GM21447 (cell line): Measurements from ENCODE around the gene NIPBL.
"Not testable (repeated sequence)": the region's sequence is repeated elsewhere in the genome, so short reads cannot be mapped to it uniquely, and the experiment has no call there.

Experiments
- ATAC-seq: cut with Tn5 transposase; IDR thresholded peaks from one replicate; pipeline ENCODE4 v1.9.1; 2021; ENCODE audit not compliant: unreplicated experiment

The NIPBL gene

DNA sequence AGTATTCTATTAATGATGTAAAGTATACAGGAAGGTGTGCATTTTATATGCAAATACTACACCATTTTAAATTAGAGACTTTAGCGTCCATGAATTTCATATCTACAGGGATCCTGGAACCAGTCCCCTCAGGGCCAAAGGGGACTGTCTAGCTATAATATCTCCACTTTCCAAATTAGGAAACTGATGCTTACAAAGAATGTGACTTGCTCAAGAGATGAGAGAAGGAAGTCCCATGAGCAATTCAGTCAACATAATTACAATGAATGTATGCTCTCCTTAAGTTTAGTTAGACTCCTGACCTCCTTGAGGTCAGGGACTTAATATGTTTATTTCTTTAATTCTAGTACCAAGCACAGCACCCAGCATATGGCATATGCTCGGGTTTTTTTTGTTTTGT lies 23.7 kb downstream of the NIPBL start:
- ATAC-seq, result no peak

DNA sequence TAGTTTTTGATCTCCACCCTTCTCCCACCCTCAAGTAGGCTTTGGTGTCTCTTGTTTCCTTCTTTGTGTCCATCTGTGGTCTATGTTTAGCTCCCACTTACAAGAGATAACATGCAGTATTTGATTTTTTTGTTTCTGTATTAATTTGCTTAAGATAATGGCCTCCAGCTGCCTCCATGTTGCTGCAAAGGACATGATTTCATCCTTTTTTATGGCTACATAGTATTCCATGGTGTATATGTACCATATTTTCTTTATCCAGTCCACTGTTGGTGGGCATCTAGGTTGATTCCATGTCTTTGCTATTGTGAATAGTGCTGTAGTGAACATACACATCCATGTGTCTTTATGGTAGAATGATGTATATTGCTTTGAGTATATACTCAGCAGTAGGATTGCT lies 24.5 kb downstream of the NIPBL start:
- not testable (repeated sequence) for ATAC-seq

DNA sequence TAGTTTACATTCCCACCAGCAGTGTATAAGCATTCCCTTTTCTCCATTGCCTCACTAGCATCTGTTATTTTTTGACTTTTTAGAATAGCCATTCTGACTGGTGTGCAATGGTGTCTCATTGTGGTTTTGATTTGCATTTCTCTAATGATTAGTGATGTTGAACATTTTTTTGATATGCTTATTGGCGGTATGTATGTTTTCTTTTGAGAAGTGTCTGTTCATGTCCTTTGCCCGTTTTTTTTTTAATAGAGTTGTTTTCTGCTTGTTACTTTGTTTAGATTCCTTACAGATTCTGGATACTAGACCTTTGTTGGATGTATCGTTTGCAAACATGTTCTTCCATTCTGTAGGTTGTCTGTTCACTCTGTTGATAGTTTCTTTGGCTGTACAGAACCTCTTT lies 25.3 kb downstream of the NIPBL start:
- no peak for ATAC-seq

DNA sequence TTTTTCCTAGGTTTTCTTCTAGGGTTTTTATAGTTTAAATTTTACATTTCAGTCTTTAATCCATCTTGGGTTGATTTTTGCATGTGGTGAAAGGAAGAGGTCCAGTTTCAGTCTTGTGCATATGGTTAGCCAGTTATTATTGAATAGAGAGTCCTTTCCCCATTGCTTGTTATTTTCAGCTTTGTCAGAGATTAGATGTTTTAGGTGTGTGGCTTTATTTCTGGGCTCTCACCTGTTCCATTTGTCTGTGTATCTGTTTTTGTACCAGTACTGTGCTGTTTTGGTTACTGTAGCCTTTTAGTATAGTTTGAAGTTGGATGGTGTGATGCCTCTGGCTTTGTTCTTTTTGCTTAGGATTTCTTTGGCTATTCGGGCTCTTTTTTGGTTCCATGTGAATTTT lies 25.8 kb downstream of the NIPBL start:
- no peak for ATAC-seq

DNA sequence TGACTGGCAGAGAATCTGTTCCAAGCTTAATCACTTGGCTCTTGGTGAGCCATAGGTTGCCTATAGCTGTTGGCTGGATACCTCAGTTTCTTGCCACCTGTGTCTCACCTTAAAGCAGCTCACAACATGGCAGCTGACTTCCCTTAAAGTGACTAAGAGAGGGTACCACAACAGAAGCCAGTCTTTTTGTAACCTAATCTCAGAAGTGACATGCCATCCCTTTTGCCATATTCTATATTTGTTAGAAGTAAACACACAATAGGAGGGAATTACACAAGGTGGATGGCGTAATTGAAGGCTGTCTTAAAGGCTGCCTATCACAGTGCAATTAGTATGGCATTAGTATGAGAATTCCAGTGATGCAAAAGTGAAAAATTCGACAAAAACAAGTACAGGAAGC lies 28.1 kb downstream of the NIPBL start:
- no peak for ATAC-seq

DNA sequence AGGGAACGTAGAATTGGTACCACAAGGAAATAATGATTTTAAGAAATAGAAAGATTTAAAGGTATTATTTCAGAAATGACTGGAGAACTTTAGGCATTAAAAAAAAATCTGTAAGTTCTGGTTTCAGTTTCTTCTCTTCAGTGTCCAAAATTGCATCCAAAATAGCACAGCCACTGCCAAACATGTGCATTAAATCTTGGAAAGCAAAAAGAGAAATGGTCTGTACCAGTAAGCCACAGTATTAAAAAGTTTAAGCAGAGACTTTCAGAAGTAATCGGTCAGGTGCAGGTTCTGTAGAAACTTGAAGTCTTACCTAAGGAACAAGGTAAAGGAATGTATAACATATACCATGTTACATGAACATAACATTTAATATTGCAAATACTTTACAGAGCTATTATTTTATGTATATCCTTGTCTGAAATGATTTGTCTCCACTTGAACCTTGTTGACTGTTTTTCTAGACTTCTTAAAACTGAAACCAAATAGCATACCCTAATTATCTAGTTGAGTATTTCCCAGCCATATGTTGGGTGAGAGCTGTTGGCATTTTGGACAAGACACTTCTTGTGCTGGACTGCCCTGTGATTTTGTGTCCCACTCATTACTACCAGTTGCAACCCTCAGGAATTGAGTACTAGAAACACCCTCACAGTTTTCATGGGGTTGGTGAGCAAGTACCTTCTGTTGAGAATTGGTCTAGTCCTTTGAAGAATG lies 32.1 kb downstream of the NIPBL start:
- no peak for ATAC-seq

DNA sequence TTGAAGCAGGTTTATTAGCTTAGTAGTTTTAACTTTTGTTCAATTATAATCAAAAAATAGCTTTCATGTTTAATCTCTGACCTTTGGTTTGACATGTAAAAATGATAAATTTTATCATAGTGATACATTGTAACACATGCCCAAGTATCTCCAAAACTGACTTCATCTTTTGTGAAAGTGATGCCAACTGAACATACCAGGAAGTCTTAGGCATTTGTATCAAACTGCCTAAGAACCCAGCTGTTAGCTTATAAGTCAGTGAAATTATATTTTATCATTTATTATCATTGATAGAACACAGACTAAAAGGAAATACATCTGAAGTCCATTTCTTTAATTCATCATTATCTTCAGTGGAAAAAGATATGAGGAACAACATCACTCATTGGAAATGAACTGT lies 39.1 kb downstream of the NIPBL start:
- ATAC-seq, result no peak

DNA sequence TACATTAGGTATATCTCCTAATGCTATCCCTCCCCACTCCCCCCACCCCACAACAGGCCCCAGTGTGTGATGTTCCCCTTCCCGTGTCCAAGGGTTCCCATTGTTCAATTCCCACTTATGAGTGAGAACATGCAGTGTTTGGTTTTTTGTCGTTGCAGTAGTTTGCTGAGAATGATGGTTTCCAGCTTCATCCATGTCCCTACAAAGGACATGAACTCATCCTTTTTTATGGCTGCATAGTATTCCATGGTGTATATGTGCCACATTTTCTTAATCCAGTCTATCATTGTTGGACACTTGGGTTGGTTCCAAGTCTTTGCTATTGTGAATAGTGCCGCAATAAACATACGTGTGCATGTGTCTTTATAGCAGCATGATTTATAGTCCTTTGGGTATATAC lies 40.0 kb downstream of the NIPBL start:
- not testable (repeated sequence) for ATAC-seq

DNA sequence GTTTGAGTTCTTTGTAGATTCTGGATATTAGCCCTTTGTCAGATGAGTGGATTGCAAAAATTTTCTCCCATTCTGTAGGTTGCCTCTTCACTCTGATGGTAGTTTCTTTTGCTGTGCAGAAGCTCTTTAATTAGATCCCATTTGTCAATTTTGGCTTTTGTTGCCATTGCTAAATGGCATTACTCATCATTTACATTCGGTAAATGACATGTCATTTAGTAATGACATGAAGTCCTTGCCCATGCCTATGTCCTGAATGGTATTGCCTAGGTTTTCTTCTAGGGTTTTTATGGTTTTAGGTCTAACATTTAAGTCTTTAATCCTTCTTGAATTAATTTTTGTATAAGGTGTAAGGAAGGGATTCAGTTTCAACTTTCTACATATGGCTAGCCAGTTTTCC lies 40.8 kb downstream of the NIPBL start:
- not testable (repeated sequence) for ATAC-seq

DNA sequence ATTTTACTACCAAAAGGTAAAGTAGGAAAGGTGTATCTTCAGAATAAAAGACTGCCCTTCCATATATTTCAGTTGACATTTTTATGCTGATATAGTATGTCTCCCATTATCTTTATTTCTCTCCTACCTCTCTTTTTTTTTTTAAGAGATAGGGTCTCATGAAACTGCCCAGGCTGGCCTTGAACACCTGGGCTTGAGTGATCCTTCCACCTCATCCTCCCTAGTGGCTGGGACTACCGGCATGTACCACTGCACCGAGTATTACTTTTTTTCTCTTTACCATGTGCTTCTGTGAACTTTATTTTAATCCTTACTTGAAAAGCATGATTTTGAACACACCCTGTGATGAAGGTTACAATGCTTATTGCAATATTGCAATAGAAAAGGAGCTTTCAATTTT lies 42.7 kb downstream of the NIPBL start:
- ATAC-seq, result no peak

DNA sequence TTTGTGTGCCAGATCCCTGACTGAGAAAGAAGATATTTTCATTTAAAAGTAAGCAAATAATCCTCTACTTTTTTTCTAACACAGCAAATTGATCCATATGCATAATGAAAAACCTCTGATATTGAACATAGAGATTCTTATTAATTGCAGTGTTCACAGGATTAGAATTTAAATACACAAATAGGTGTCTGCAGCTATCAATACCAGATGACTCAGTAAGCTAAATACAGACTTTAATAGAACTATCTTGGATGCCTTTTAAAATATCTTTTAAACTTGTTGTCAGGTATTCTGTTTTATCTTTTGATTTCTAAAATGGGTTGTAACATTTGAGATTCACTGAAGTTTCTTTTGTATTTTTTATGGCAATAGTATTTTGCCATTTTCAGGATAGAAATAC lies 43.1 kb downstream of the NIPBL start:
- ATAC-seq, result no peak

DNA sequence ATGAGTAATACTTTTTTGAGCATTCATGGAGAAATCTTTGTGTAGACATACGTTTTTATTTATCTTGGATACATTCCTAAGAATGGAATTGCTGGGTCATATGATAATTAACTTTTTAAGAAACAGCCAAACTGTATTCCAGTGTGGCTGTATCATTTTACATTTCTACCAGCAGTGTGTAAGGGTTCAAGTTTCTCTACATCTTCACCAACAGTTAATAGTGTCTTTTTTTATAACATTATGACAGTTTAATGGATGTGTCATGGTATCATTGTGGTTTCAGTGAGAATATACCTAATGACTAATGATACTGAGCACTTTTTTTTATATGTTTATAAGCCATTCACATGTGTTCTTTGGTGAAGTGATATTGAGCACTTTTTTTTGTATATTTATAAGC lies 52.4 kb downstream of the NIPBL start:
- ATAC-seq, result no peak

DNA sequence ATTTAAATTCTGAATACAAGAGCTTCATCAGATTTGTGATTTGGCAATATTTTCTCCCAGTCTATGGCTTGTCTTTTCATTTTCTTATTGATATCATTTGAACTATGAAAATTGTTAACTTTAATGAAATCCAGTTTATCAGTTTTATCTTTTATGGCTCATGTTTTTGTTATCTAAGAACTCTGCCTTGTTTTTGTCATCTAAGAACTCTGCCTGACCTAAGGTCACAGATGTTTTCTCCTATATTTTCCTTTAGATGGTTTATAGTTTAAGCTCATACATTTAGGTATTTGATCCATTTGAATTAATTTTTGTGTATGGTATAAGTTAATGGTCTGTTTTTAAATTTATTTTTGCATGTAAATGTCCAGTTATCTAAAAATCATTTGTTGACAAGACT lies 52.9 kb downstream of the NIPBL start:
- no peak for ATAC-seq

DNA sequence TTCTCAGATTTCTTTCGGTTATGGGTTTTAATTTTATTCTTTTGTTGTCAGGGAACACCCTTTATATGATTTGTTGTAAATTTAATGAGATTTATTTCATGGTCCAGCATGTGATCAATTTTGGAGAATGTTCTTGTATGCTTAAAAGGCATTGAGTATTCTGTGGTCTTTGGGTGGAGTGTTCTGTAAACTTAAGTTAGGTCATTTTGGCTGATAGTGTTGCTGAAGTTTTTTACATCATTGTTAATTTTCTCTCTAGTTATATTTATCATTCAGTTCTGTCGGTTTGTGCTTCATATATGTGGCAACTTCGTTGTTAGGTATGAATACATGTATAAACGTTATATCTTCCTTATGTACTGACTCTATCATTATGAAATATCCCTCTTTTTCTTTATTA lies 55.5 kb downstream of the NIPBL start:
- ATAC-seq, result no peak

DNA sequence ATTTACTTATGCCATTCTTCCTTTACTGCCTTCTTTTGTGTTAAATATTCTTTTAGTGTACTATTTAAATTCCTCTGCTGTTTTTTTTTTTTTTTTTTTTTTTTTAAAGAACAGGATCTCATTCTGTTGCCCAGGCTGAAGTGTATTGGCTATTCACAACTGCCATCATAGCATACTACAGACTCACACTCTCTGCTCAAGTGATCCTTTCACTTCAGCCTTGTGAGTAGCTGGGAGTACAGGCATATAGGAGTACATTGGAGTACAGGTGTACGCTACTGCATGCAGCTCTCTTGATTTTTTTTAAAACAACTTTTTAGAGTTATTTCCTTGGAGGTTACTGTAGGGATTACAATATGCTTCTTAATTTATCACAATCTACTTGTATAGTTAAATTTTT lies 56.1 kb downstream of the NIPBL start:
- ATAC-seq, result no peak

DNA sequence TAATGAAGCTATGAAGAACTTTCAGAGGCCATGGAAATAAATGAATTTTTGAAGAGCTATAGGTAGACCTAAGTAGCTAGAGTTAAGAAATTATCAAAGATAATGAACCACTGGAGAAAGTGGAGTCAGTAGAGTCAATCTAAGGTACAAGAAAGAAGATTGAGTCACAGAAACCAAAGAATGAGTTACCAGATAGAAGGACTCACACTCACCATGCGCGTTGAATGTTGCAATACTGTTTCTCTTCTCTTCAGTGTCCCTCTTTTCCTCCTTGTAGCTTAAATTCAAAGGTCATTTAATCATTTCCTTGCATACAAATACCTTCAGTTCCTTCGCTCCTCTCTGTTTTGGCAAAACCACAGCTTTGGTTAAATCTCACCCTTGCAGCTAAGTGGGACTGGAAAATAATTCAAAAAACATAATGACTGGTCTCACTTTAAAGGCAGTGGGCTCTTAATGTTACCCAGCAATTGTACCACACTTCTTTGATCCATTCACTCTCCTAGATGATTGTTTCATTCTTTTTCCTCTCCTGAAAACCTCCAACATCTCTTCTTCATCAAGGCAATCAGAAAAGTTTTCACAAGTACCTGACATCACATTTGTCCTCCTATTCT lies 58.3 kb downstream of the NIPBL start:
- ATAC-seq, result no peak

DNA sequence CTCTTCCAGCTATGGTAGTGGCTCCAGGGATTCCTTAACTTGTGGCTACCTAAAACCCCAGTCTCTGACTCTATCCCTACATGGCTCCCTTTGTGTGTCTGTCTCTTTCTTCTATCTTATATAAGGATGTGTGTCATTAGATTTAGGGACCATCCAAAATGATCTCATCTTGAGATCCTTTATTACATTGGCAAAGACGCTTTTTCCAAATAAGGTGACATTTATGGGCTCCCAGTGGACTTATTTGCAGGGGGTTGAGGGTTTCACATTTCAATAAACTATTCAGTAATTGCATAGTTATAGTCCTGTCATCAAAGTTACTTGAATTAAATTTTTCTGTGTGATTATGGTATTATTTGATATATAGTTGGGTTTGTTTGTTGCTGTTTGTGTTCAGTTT lies 59.2 kb downstream of the NIPBL start:
- ATAC-seq, result no peak

DNA sequence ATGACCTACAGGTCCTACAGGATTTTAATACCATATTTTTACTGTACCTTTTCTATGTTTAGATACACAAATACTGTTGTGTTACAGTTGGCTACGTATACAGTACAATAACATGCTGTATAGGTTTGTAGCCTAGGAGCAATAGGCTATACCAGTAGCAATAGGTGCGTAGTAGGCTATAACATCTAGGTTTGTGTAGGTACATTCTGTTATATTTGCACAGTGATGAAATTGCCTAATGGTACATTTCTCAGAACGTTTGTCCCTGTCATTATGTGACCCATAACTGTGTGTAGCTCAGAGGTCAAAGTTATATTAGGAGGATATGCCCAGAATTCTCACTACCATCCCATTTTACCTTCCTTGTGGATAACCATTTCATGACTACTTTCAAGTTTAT lies 59.7 kb downstream of the NIPBL start:
- no peak for ATAC-seq

DNA sequence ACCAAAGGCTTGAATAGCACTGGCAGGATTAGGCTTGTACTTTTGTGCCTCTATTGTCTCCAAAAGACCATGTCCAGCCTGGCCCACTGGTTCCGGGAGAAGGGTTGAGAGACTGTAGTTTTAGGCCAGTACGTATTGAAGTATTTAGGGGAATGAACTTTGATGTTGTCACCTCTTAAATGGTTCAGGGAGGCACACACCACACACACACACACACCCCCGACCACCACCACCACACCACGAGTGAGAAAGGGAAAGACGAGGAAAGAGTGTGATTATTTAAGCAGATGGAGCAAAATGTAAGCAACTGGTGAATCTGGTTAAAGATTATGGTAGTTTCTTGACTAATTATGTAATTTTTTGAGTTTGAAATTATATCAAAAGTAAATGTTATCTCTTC lies 61.6 kb downstream of the NIPBL start:
- ATAC-seq, result no peak

DNA sequence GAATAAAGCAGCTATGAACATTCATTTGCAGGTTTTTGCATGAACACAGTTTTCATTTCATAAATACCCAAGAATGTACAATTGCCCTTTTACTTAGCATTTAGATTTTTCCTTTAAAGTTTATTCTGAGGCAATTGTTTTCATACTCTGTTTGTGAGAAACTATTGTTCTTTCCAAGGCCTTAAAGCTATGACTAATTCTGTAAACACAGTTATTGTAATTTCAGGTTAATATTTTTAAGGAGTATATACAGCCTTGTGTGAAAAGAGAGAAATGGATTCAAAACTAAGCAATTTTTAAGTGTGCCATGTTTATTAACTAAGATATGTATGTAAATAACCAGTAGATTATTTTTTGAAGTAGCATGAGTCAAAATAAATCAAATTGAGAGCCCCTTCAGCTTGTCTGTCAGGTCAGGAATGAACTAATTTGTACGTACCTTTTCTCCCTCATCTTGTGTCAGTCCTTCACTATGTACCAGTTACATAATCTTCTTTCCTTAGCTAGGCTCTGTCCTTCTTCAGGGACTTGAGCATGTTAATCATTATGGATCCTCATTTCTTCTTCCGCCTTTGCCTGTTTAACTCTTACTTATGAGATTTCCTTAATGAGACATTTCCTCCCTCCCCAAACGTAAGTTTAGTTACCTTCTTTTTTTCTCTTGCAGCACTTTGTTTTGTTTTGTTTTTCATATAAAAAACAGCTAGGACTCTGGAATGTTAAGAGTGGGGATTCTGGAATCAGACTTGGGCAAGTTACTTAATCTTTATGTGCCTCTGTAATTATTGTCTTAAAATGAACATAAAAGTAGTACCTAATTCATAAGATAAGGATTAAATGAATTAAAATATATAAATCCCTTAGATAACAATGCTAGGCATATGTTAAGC lies 63.6 kb downstream of the NIPBL start:
- ATAC-seq, result no peak

DNA sequence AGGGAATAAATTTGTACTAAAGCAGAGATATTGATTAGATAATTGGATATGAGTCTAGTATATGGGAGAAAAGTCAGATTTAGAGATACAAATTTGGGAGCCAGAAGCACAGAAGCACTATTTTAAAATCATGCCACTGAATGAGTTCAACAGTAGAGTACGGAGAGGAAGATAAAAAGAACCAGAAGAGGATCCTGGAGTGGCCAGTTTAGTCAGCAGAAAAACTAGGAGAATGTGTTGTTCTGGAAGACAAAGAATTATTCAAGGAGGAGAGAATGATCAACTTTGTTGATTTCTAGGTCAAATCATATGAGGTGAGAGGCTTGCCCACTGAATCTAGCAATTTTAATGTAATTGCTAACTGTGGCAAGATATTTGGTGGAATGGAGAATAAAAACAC lies 67.0 kb downstream of the NIPBL start:
- no peak for ATAC-seq

DNA sequence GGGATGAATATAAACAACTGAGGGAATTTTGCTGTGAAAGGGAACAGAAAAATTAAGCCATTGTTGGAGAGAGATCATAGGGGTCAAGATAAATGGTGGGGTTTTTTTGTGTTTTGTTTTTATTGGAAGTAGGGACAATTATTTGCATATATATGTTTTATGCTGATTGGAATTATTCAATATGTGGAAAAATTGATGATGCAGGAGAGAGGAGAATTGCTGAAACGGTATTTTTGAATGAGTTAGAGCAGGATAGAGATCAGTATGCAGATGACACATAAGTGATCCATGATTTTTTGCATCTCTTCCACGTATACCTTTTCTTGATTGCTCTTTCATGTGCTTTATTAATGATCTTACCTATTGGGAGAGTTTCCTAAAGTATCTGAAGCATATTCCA lies 67.5 kb downstream of the NIPBL start:
- no peak for ATAC-seq
